Activated CD8-positive, alpha-beta T cell treated with anti-CD3 and anti-CD28 coated beads, Interleukin-2, amount 10 ng/mL, durations not matched to agents 7 days and 5 days (primary cell): ENCODE results near the gene VPS13C. TPM values are rescaled to one million over a fixed set of nuclear protein-coding genes. Genes with fewer than 3 reads are reported as not detected.

Source experiments
- ATAC-seq: fragments of 150-1000 bp; cut with Tn5 transposase; one replicate; pipeline ENCODE4 v1.10.0; 2021; ENCODE audit warnings: moderate library complexity
- CTCF ChIA-PET: fragments of 350-600 bp; sonication (Branson Sonifier 250); formaldehyde crosslinking; loops from one replicate; lab custom pipeline; 2021; ENCODE audit warnings: antibody characterized with exemption; lab: Charles Lee
- POLR2A ChIA-PET: fragments of 350-600 bp; sonication (Branson Sonifier 250); formaldehyde crosslinking; loops from one replicate; lab custom pipeline; 2021; ENCODE audit warnings: antibody characterized with exemption; lab: Charles Lee
- DNase-seq: peaks from one replicate; pipeline ENCODE4 v3.0.0-alpha.2; 2020
- H3K27ac Mint-ChIP-seq: one replicate; pipeline ENCODE4 v1.8.0; 2021; ENCODE audit warnings: mild to moderate bottlenecking, mixed read lengths
- H3K27me3 Mint-ChIP-seq: one replicate; pipeline ENCODE4 v1.8.0; 2021; ENCODE audit warnings: low read depth, mixed read lengths
- H3K36me3 Mint-ChIP-seq: one replicate; pipeline ENCODE4 v1.8.0; 2021; ENCODE audit warnings: low read depth, mixed read lengths
- H3K4me1 Mint-ChIP-seq: one replicate; pipeline ENCODE4 v1.8.0; 2021; ENCODE audit warnings: low read depth, mixed read lengths
- H3K4me3 Mint-ChIP-seq: one replicate; pipeline ENCODE4 v1.8.0; 2021; ENCODE audit warnings: mild to moderate bottlenecking, mixed read lengths
- H3K9me3 Mint-ChIP-seq: one replicate; pipeline ENCODE4 v1.8.0; 2022; ENCODE audit warnings: mixed read lengths; ENCODE audit not compliant: insufficient read depth
- total RNA-seq, 2 experiments: library from RNA; stranded (reverse); gene quantifications; one replicate each; pipeline ENCODE4 v1.2.3, GENCODE V29; 2021

VPS13C gene
- total RNA-seq, 2 experiments from 2014 or later: 58.3 to 64.7 TPM

DNA sequence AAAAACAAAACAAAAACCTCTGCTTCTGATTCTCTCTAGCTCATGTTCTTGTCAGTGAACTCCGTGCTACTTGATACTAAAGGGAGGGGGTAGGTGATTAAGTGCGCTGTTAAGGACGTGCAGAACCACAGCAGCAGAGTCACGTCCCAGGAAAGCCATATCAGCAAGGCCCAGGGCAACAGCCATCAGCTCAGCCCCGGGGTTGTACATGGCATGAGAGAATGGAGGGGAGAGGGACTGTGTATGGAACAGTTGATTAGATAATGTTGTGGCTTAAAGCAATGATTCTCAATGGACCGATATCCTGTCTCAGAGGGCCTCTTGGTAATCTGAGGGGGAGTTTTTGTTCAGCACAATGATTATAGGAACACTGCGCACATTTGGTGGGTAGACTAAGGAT is 34.1 kb upstream of the VPS13C start:
- Mint-ChIP-seq H3K27ac (no peak overlapping the region), H3K4me1 (no peaks in the 10 kb centered on the region), H3K27me3 (peaks cover 4% of the 10 kb centered on the region), H3K4me3 (no peak overlapping the region), H3K9me3 (no peaks in the 10 kb centered on the region), H3K36me3 (no peaks in the 10 kb centered on the region)
- ATAC-seq (no peak), DNase-seq (no peak)
- ChIA-PET POLR2A (no interaction called here), CTCF (no interaction called here)

DNA sequence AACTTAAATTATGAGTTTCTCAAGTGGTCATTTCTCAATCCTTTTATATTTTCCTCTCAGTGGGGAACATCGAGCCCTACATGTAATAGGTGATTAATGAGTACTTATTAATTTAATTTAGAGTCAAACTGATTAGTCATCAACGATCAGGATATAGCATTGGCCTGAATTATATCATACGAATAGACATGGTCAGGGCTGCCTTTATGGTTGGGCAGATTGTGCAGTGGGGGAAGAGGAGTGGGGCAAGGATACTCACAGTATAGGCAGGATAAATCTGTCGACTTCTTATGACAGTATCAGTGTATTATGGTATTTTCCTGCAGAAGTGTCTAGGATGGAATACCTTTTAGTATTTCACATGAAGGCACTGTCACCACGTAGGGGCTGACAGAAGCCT is 33.6 kb upstream of the VPS13C start:
- POLR2A ChIA-PET: no interaction called here
- ATAC-seq (no peak), DNase-seq (no peak)
- H3K27me3 Mint-ChIP-seq: peaks cover 2% of the 10 kb centered on the region
- H3K27ac Mint-ChIP-seq: no peak overlapping the region
- no peak overlapping the region for H3K4me3 Mint-ChIP-seq
- H3K4me1 Mint-ChIP-seq: no peaks in the 10 kb centered on the region
- no peaks in the 10 kb centered on the region for H3K36me3 Mint-ChIP-seq
- no peaks in the 10 kb centered on the region for H3K9me3 Mint-ChIP-seq
- CTCF ChIA-PET: no interaction called here

DNA sequence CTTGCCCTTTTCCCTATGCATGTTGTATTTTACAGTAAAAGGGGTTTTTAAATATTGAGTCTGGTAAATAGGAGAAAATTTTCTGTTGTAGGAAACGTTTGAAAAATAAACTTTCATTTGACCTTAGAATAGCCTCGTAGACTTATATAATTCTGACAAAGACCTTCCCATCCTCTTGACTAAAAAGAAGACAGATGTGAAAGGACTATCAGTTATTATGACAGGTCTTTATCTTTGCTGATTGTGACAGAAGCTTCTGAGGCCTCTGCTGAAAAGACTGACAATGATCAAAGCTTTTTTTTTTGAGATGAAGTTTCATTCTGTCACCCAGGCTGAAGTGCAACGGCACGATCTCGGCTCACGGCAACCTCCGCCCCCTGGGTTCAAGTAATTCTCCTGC is 30.7 kb upstream of the VPS13C start:
- Mint-ChIP-seq H3K9me3 (no peaks in the 10 kb centered on the region), H3K4me3 (no peak overlapping the region), H3K27me3 (peaks cover 2% of the 10 kb centered on the region), H3K27ac (no peak overlapping the region), H3K36me3 (no peaks in the 10 kb centered on the region), H3K4me1 (peaks cover 1% of the 10 kb centered on the region)
- ATAC-seq: no peak
- DNase-seq: no peak
- ChIA-PET POLR2A (no interaction called here), CTCF (interaction anchor here (0.9 kb wide), 2 partner anchors 24 to 206 kb away, joined by 3 read pairs; partner anchors contain the start of gene C2CD4A)

DNA sequence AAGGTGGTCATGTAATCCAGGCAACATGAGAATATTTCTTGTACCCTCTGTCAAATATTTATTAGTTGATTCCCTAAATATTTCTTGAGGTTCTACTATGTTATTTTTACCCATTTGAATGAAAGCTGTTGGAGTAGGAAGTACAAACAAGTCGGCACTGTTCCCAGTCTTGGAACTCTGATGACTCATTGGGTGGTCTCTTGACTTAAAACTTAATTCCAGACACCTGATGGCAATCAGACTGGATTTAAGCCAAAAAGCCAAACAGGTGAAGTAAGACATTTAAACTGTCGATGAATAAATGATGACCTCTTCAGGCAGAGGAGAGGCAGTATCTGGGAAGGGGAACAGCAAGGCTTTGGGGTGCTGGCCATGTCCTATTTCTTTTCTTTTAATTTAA is 29.4 kb upstream of the VPS13C start:
- Mint-ChIP-seq H3K4me3 (no peak overlapping the region), H3K27ac (no peak overlapping the region), H3K36me3 (no peaks in the 10 kb centered on the region), H3K4me1 (peaks cover 1% of the 10 kb centered on the region), H3K27me3 (peaks cover 2% of the 10 kb centered on the region), H3K9me3 (no peaks in the 10 kb centered on the region)
- DNase-seq (no peak), ATAC-seq (no peak)
- ChIA-PET CTCF (no interaction called here), POLR2A (no interaction called here)

DNA sequence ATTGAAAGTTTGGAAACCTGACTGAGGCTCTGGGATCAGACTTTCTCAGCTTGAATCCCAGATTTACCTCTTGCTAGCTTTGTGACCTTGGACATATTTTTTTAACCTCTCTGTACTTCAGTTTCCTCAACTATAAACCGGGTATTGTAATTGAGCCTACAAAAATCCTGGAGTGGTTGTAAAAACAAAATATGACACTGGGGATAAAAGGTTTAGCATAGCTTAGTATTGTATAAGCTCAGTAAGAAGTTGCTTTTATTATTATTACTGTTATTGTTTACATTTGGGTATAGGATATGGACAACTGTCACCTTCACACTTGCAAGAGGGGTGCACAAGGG is 28.1 kb upstream of the VPS13C start:
- POLR2A ChIA-PET: no interaction called here
- H3K27me3 Mint-ChIP-seq: peaks cover 2% of the 10 kb centered on the region

DNA sequence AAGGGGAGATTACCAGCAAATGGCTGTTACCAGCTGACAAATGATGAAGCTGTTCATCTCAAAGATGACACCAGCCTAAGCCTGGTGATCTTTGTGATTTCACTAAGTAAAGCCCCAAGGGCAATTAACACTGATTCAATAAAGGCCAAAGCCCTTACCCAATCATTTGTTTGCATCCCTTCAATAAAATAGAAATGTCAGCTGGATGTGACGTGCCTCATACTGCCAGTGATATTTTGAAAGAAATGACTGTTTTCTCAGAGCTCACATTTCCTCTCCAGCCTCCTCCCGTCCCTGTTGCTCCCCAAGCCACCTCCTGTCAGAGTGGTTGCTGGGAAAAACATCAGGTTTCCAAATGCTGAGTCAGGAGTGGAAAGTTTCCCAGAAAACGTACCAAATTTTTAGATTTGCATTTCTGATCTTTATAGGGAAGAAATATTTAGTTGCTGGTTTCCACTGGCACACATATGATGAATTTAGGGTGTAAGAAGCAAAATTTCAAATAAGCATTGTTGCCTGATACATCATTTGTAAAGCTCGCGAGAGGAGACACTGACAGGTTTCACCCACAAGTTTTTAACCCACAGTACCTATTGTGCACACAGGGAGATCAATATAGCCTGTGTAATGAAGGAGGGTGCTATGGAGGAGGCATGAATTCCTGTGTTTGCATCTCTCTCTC is 27.6 kb upstream of the VPS13C start:
- DNase-seq (no peak), ATAC-seq (no peak)
- H3K36me3 Mint-ChIP-seq: no peaks in the 10 kb centered on the region
- H3K4me3 Mint-ChIP-seq: no peak overlapping the region
- ChIA-PET POLR2A (no interaction called here), CTCF (interaction anchor here (1.0 to 2.9 kb wide), 4 partner anchors 11 to 35 kb away, joined by 3 to 6 read pairs (median 4); no protein-coding TSS in a partner anchor)
- H3K27me3 Mint-ChIP-seq: peaks cover 2% of the 10 kb centered on the region
- H3K9me3 Mint-ChIP-seq: peaks cover 8% of the 10 kb centered on the region
- no peak overlapping the region for H3K27ac Mint-ChIP-seq
- H3K4me1 Mint-ChIP-seq: peaks cover 1% of the 10 kb centered on the region

More for the DNA sequence above, 28.1 kb upstream of the VPS13C start:
- peaks cover 8% of the 10 kb centered on the region for H3K9me3 Mint-ChIP-seq
- CTCF ChIA-PET: interaction anchor here (1.0 to 2.9 kb wide), 2 partner anchors 11 to 17 kb away, joined by 5 to 6 read pairs; no protein-coding TSS in a partner anchor
- no peaks in the 10 kb centered on the region for H3K36me3 Mint-ChIP-seq
- H3K27ac Mint-ChIP-seq: no peak overlapping the region
- no peak overlapping the region for H3K4me3 Mint-ChIP-seq
- H3K4me1 Mint-ChIP-seq: peaks cover 1% of the 10 kb centered on the region
- DNase-seq (no peak), ATAC-seq (no peak)

DNA sequence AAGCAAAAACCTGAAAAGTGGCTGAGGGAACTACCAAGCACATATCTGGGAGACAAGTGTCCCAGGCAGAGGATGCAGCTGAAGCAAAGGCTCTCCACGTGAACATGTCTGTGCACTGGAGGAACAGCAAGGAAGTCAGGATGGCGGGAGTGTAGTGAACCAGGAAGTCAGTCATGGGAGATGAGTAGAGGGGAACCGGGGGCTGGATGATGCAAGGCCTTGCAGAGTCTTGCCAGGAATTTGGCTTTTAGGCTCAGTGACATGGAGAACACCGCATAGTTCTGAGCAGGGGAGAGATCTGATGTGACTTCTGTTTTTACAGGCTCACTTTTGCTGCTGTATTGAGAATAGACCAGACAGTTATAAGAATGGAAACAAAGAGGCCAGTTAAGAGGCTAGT is 25.5 kb upstream of the VPS13C start:
- ChIA-PET CTCF (no interaction called here), POLR2A (no interaction called here)
- H3K36me3 Mint-ChIP-seq: no peaks in the 10 kb centered on the region
- DNase-seq (no peak), ATAC-seq (no peak)
- peaks cover 8% of the 10 kb centered on the region for H3K9me3 Mint-ChIP-seq
- no peak overlapping the region for H3K27ac Mint-ChIP-seq
- H3K4me1 Mint-ChIP-seq: peaks cover 1% of the 10 kb centered on the region
- H3K27me3 Mint-ChIP-seq: peaks cover 7% of the 10 kb centered on the region
- no peak overlapping the region for H3K4me3 Mint-ChIP-seq

DNA sequence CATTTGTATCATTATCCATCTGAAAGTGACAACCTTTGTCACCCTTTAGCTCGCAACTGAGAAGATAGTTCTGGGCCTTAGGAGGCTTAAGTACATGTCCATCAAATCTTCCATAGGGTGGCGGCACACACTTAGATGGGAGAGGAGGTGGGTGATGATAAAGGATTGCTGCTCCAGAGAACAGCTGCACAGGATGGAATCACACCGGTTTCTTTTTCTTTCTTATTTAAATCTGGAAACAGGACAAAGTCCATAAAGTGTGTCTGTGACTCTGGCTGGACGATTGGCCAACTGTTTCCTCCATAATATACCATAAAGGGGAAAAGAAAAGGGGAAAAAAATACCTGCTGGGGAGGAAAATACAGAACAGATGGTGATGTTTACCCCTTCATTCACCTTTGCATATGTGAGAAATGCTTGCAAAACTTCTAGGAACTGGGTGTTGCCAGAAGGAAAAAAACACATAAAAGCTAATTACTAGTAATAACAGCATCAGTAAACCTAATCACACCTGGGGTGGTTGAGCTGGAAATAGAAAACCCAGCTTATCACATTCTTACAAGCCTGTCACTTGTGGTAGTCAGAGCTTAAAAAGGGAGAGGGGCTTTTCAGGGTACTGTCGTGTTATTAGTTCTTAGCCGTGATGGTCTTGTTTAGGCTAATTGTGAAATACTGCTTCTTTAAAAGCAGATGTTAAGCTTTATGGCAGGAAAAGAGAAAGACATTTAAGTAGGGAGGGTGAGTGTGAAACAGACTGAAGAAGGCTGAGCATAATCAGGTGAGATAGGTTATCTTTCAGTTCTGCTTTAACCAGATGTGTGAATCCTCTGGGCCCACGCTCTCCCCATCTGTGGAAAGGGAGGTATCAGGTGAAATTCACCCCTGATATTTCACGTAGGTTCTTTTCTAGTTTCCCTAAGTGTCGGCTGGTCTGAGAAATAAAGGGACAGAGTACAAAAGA is 23.2 kb upstream of the VPS13C start:
- H3K4me1 Mint-ChIP-seq: peaks cover 1% of the 10 kb centered on the region
- H3K9me3 Mint-ChIP-seq: peaks cover 8% of the 10 kb centered on the region
- ChIA-PET CTCF (interaction anchor here (1.0 to 2.0 kb wide), 2 partner anchors 12 to 129 kb away, joined by 3 to 6 read pairs; no protein-coding TSS in a partner anchor), POLR2A (no interaction called here)
- H3K27ac Mint-ChIP-seq: no peak overlapping the region
- DNase-seq (no peak), ATAC-seq (no peak)
- peaks cover 6% of the 10 kb centered on the region for H3K27me3 Mint-ChIP-seq
- no peak overlapping the region for H3K4me3 Mint-ChIP-seq
- no peaks in the 10 kb centered on the region for H3K36me3 Mint-ChIP-seq

DNA sequence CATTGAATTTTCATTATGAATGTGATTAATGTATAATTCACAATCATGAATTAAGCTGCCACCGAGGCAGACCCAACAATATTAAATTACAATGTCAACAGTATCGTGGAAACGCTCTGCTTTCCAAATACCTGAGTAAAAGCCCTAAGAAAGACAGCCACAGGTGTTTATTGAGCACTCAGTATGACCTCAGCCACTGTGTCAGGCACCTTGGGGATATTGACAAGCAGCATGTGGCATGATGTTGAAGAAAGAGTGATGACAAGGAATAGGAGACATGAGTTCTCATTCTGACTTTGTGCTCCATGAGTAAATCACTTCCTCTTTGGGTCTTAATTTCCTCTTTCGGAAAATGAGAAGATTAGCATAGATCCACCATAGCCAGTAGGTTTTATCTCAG is 19.3 kb upstream of the VPS13C start:
- Mint-ChIP-seq H3K4me3 (no peak overlapping the region), H3K9me3 (peaks cover 8% of the 10 kb centered on the region), H3K4me1 (no peaks in the 10 kb centered on the region), H3K27ac (no peak overlapping the region), H3K27me3 (peaks cover 6% of the 10 kb centered on the region), H3K36me3 (no peaks in the 10 kb centered on the region)
- POLR2A ChIA-PET: no interaction called here
- CTCF ChIA-PET: no interaction called here
- ATAC-seq (no peak), DNase-seq (no peak)

DNA sequence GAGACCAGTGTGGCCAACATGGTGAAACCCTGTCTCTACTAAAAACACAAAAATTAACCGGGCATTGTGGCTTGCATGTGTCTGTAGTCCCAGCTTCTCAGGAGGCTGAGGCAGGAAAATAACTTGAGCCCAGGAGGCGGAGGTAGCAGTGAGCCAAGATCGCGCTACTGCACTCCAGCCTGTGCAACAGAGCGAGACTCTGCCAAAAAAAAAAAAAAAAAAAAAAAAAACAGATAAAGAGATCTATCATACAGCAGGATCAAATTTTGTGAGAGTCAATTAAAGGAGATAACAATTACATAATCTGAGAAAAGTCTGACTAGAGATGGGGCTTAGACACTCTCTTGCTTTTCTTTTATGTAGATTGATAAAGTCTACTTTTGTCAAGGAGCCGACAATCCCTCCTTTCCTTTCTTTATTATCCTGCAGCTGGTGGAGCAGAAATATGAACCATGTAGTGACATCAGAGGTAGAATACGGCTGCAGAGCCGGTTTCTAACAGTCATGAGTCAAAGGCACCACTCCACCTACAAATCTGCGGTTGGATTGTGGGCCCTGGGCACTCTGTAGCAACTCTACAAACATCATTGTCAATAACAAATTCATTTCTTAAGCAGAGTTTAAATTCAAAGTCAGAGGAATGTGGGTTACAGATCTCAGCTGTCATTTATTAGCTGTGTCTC is 15.5 kb upstream of the VPS13C start:
- DNase-seq (no peak), ATAC-seq (no peak)
- Mint-ChIP-seq H3K27ac (no peak overlapping the region), H3K4me1 (no peaks in the 10 kb centered on the region), H3K27me3 (peaks cover 11% of the 10 kb centered on the region), H3K36me3 (no peaks in the 10 kb centered on the region), H3K4me3 (no peak overlapping the region), H3K9me3 (no peaks in the 10 kb centered on the region)
- ChIA-PET CTCF (interaction anchor here (0.7 to 4.5 kb wide), 3 partner anchors 15 to 241 kb away, joined by 3 to 20 read pairs (median 8); partner anchors contain the start of gene VPS13C), POLR2A (interaction anchor here (0.5 kb wide), 1 partner anchor 261 kb away, joined by 3 read pairs; no protein-coding TSS in a partner anchor)

DNA sequence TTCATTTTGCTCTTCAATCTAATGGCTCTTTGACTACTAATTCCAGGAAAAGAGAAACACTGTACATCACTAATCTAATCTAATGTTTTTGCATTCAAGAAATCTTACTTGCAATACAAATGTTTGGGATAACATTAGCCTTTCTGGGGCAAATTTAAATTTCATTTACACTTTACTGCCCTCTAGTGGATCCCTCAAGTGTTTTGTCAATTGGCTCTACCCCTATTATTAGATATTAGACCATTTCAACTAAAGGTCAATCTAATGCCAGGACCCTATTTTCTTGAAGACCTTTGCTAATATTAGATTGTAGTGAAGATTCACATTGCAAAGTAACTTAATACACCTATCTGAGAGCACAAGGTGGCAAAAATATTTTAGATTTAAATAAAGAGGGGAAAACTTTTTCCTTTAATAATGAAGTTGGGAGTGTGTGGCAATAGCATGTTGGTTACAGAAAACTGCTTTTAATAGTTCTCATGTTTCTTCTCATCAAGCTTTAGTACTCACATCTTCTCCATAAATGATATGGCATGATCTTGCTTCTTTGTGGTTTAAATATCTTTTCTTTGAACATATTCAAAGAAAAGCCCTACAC is 11.6 kb upstream of the VPS13C start:
- CTCF ChIA-PET: interaction anchor here (0.6 to 4.5 kb wide), 13 partner anchors 8 to 1803 kb away, joined by 3 to 20 read pairs (median 6); partner anchors contain the start of gene VPS13C
- Mint-ChIP-seq H3K27me3 (peaks cover 27% of the 10 kb centered on the region), H3K36me3 (no peaks in the 10 kb centered on the region), H3K9me3 (no peaks in the 10 kb centered on the region), H3K4me1 (peaks cover 12% of the 10 kb centered on the region), H3K4me3 (no peak overlapping the region), H3K27ac (no peak overlapping the region)
- ATAC-seq: no peak
- POLR2A ChIA-PET: no interaction called here
- DNase-seq: no peak
